Cardiac muscle cell (in vitro differentiated cells and primary cell): ENCODE measurements around the gene ELOVL6. TPM values are rescaled to one million over a fixed set of nuclear protein-coding genes. Genes with fewer than 3 reads are reported as not detected.

Source experiments
- DNase-seq, 2 donors: peaks; one replicate each; pipeline versions ENCODE4 v3.0.0 to v3.0.0-alpha.2; 2010 to 2017; ENCODE audit warnings: low read depth in 1 of 2, low spot score in 1 of 2
- H3K27ac ChIP-seq: fragments of 200-600 bp; sonication (generic); 2 replicates; pipeline ENCODE4 v1.5.1; 2016
- H3K27me3 ChIP-seq: fragments of 200-600 bp; sonication (generic); 2 replicates; pipeline ENCODE4 v1.6.0; 2016; ENCODE audit warnings: control low read depth
- H3K36me3 ChIP-seq: fragments of 200-600 bp; sonication (generic); 2 replicates; pipeline ENCODE4 v1.5.1; 2016; ENCODE audit warnings: control low read depth
- H3K4me1 ChIP-seq: fragments of 200-600 bp; sonication (generic); 2 replicates; pipeline ENCODE4 v1.8.1; 2017; ENCODE audit warnings: low read depth, mild to moderate bottlenecking, mixed run types
- H3K4me3 ChIP-seq: fragments of 200-600 bp; sonication (generic); 2 replicates; pipeline ENCODE4 v1.5.1; 2016; ENCODE audit warnings: mild to moderate bottlenecking
- H3K9me3 ChIP-seq: fragments of 200-600 bp; sonication (generic); 2 replicates; pipeline ENCODE4 v1.5.1; 2017; ENCODE audit warnings: low read depth, mild to moderate bottlenecking, control low read depth
- polyA plus RNA-seq: library from polyadenylated mRNA; unstranded; fragments of >200 nt; fragmentation: Nextera tagmentation; extraction: Ambion mirVana; gene quantifications from 2 replicates; pipeline ENCODE4 v1.2.1, GENCODE V29; 2016
- total RNA-seq: library from RNA; depleted of rRNA; stranded (reverse); fragments of >200 nt; gene quantifications from 2 replicates; pipeline ENCODE4 v1.2.3, GENCODE V29; 2016
- TF ChIP-seq, protein P1 (sequence below): IDR thresholded peaks from 2 replicates; pipeline ENCODE4 v1.5.1; 2012; ENCODE audit warnings: low read depth, mild to moderate bottlenecking, low read length

Gene ELOVL6
- total and polyA plus RNA-seq, 2 experiments from 2014 or later: 32.3 to 50.1 TPM

DNA sequence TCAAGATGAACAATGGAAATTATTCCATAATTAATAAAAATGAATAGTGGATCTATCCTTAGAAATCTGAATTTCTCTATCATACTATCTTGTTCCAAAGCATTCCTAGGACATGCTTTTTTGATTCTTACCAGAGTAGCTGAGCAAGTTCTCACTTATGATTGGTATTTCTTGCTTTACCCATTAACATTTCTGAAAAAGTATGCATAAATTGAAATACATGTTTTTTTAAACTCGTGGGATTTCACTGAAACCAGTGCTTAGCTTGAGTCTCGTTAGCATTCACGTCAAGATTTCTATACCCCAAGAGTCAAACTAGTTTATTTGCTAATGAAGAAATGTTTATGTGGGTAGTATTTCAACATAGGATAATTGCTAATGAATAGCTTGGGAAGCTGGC, 89.0 kb downstream of the ELOVL6 start:
- Histone ChIP-seq H3K4me3 (no peak overlapping the region), H3K36me3 (peaks cover 2% of the 10 kb centered on the region), H3K27me3 (no peaks in the 10 kb centered on the region), H3K4me1 (peaks cover 8% of the 10 kb centered on the region), H3K27ac (no peak overlapping the region), H3K9me3 (no peaks in the 10 kb centered on the region)
- TF ChIP-seq, protein P1, sequence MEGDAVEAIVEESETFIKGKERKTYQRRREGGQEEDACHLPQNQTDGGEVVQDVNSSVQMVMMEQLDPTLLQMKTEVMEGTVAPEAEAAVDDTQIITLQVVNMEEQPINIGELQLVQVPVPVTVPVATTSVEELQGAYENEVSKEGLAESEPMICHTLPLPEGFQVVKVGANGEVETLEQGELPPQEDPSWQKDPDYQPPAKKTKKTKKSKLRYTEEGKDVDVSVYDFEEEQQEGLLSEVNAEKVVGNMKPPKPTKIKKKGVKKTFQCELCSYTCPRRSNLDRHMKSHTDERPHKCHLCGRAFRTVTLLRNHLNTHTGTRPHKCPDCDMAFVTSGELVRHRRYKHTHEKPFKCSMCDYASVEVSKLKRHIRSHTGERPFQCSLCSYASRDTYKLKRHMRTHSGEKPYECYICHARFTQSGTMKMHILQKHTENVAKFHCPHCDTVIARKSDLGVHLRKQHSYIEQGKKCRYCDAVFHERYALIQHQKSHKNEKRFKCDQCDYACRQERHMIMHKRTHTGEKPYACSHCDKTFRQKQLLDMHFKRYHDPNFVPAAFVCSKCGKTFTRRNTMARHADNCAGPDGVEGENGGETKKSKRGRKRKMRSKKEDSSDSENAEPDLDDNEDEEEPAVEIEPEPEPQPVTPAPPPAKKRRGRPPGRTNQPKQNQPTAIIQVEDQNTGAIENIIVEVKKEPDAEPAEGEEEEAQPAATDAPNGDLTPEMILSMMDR: no peak
- no peak for DNase-seq

DNA sequence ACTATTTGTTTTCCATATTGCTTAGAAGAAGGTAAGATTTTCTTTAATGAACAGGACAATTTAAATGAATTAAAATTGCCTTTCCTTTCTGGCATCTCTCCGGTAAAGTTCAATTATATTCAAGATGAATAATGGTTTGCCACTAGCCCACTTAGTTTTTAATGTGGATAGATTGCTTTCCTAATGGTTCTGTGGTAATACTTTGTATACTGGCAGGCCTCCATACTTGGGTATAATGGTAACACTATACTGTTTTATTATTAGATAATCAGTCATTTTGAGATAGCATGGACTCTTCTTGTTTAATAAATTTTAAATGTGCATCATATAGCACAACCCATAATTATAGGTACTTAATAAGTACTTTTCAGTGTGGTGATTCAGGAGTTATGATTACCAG, 89.5 kb downstream of the ELOVL6 start:
- TF ChIP-seq, protein P1: no peak
- Histone ChIP-seq H3K27me3 (no peaks in the 10 kb centered on the region), H3K4me3 (no peak overlapping the region), H3K4me1 (peaks cover 11% of the 10 kb centered on the region), H3K36me3 (peaks cover 7% of the 10 kb centered on the region), H3K9me3 (no peaks in the 10 kb centered on the region), H3K27ac (no peak overlapping the region)
- no peak for DNase-seq

DNA sequence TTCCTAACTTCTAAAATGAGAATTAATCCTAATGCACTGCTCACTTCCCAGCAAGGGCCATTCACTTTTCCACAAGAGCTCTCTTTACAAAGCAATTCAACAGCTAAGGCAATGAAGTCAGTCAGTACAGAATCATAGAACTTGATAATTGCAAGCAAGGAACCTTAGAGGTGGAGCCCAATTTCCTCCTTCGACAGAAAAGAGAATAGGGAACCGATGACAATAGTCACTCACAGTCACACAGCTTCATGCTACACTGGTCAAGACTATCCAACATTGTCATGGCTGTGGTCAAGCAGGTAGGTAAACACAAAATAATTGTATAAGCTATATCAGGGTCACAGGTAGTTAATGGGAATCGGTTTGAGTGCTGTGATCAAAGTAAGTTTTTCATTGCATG, 90.0 kb downstream of the ELOVL6 start:
- Histone ChIP-seq H3K4me3 (no peak overlapping the region), H3K36me3 (peaks cover 11% of the 10 kb centered on the region), H3K9me3 (no peaks in the 10 kb centered on the region), H3K27ac (peak overlapping the region; percentile 51), H3K4me1 (peaks cover 11% of the 10 kb centered on the region), H3K27me3 (no peaks in the 10 kb centered on the region)
- TF ChIP-seq, protein P1: no peak
- no peak for DNase-seq

DNA sequence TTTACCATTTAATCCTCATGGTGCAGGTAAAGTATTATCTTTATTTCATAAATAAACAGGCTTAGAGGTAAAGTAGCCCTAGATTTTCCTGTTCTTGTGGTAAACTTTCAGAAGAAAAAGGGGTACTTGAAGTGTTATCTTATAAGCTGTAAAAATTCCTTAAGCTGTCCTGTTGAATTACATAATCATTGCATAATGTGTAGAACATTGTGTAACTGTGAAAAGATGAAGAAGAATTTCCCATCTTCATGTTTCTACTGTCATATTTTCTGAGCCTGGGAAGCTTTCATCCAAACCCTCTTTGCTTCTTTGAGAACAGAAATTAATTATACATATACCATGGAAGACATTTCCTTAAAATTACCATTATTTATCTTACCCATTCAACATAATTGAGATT, 90.5 kb downstream of the ELOVL6 start:
- Histone ChIP-seq H3K27ac (no peak overlapping the region), H3K36me3 (peaks cover 12% of the 10 kb centered on the region), H3K27me3 (no peaks in the 10 kb centered on the region), H3K9me3 (no peaks in the 10 kb centered on the region), H3K4me3 (no peak overlapping the region), H3K4me1 (peaks cover 11% of the 10 kb centered on the region)
- peak in 1 of 2 donors; percentile 55 for DNase-seq
- TF ChIP-seq, protein P1: no peak

DNA sequence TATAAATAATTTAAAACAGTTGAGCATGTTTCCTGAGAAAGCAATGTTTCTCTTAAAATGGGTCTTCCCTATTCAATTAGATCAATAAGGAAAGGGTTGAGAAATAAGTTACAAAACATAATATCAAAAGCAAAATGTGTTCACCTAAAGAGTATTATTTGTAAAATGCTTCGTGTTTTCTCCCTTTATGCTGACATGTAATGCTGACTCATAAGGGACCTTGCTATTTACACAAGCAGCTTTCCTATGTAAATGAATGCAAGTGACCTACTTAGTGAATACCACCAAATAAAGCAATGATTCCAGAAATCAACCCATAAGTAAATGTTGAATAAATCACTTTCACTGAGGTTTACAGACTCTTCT, 91.5 kb downstream of the ELOVL6 start:
- Histone ChIP-seq H3K4me1 (peaks cover 11% of the 10 kb centered on the region), H3K4me3 (no peak overlapping the region), H3K27ac (peak overlapping the region; percentile 11), H3K9me3 (no peaks in the 10 kb centered on the region), H3K27me3 (no peaks in the 10 kb centered on the region), H3K36me3 (peaks cover 12% of the 10 kb centered on the region)
- TF ChIP-seq, protein P1: no peak
- DNase-seq: peak in 1 of 2 donors; percentile 67

DNA sequence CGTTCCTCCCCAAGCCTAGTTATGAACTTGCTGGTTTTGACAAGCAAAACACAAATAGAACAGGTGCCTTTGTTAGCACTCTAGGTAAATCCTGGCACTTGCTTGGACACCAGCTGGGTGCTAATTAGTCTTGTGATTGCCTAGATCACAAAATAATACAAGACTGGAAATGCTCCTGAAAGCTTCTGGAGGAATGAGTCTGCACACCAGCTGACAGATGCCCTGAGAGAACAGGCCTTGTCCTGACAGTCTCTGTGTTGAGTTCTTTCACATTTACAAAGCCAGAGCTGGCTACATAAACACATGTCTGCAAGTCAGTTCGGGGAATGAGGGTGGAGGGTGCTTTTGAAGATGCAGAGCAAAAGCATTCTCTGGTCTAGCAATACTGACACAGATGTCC, 93.8 kb downstream of the ELOVL6 start:
- no peak for DNase-seq
- Histone ChIP-seq H3K36me3 (peaks cover 12% of the 10 kb centered on the region), H3K4me1 (peaks cover 11% of the 10 kb centered on the region), H3K27me3 (no peaks in the 10 kb centered on the region), H3K9me3 (no peaks in the 10 kb centered on the region), H3K4me3 (no peak overlapping the region), H3K27ac (peak overlapping the region; percentile 62)
- TF ChIP-seq, protein P1: no peak
